ENCODE results near the gene TRAF3IP3. TPM values are rescaled to one million over a fixed set of nuclear protein-coding genes. Genes with fewer than 3 reads are reported as not detected.

Gene TRAF3IP3
- total and polyA plus RNA-seq, 2 of the 13 experiments (the other 11 are each of a cell fraction or from before 2014, with no cell fraction given): not detected

GRCh38 chr1:209820986-209821385 lies 65.1 kb downstream of the TRAF3IP3 start:
- H3K4me1 ChIP-seq (ENCODE audit: insufficient read depth, low read length): peaks cover 14% of the 10 kb centered on the region
- 0% methylated on average over 4 of the region's 4 CpGs for WGBS (ENCODE audit: low lambda C conversion rate)
- CTCF ChIA-PET (ENCODE audit: low intra/inter-chr PET ratio, low total read pairs): no interaction called here
- TF ChIP-seq HNF4A (CRISPR knock-in tag; IDR thresholded peaks at IDR 0.05) (no peak), MBNL3 (CRISPR knock-in tag; conservative IDR thresholded peaks at IDR 0.05) (no peak), STAT5B (CRISPR knock-in tag; IDR thresholded peaks at IDR 0.05) (no peak), TFAP4 (IDR thresholded peaks at IDR 0.05; ENCODE audit: borderline replicate concordance, low read depth) (no peak), KMT2B (CRISPR knock-in tag; IDR thresholded peaks at IDR 0.05) (no peak), ZFP41 (CRISPR knock-in tag; IDR thresholded peaks at IDR 0.05; ENCODE audit: borderline replicate concordance) (no peak), CERS6 (CRISPR knock-in tag; IDR thresholded peaks at IDR 0.05) (no peak), THRA (CRISPR knock-in tag; IDR thresholded peaks at IDR 0.05; ENCODE audit: borderline replicate concordance) (no peak), FOXA3 (CRISPR knock-in tag; IDR thresholded peaks at IDR 0.05) (no peak), IRF1 (CRISPR knock-in tag; IDR thresholded peaks at IDR 0.05; ENCODE audit: low read depth) (no peak), THAP9 (CRISPR knock-in tag; IDR thresholded peaks at IDR 0.05; ENCODE audit: borderline replicate concordance) (no peak), ZNF749 (CRISPR knock-in tag; IDR thresholded peaks at IDR 0.05; ENCODE audit: borderline replicate concordance) (no peak), ZBED4 (CRISPR knock-in tag; IDR thresholded peaks at IDR 0.05; ENCODE audit: borderline replicate concordance) (no peak), JUND (CRISPR knock-in tag; IDR thresholded peaks at IDR 0.05) (no peak)

More at GRCh38 chr1:209820986-209821385, 65.1 kb downstream of the TRAF3IP3 start:
- Histone ChIP-seq H3K27ac (ENCODE audit: extremely low read length, insufficient read depth, low read length) (no peak overlapping the region), H3K36me3 (replicated peaks in 1 of 2; ENCODE audit: control insufficient read depth in 1 of 2, insufficient read depth in 2 of 2, low read length in 2 of 2) (no peaks in the 10 kb centered on the region), H3K27me3 (ENCODE audit: control insufficient read depth in 1 of 2, insufficient read depth in 2 of 2, low read length in 2 of 2) (peaks cover 0 to 6% of the 10 kb centered on the region in 2 experiments; a peak in 2 of 5 replicates), H2AFZ (ENCODE audit: low read length) (no peak overlapping the region), H4K20me1 (ENCODE audit: insufficient read depth, low read length) (no peaks in the 10 kb centered on the region), H3K4me2 (ENCODE audit: low read depth, low read length) (no peak overlapping the region), H3K79me2 (ENCODE audit: insufficient read depth, low read length) (no peaks in the 10 kb centered on the region), H3K9me3 (ENCODE audit: low read length) (no peaks in the 10 kb centered on the region), H3K4me3 (replicated peaks in 1 of 3; ENCODE audit: insufficient read depth in 1 of 3, low read depth in 2 of 3, low read length in 3 of 3) (no peak overlapping the region), H3K9ac (ENCODE audit: insufficient read depth, low read depth, low read length) (no peak overlapping the region)
- BruUV-seq (replicated peaks): no TSS peak
- intact Hi-C loops (cut with micrococcal nuclease; ENCODE audit: unreplicated experiment) (loop anchor here (5.0 kb wide), 1 partner anchor 74 kb away; no protein-coding TSS in a partner anchor), in situ Hi-C loops (cut with HindIII; ENCODE audit: extremely low pct_ligation_motif_present, low pct_unique_long_range_greater_than_20kb) (no loop called here)
- POLR2A ChIA-PET: no interaction called here
- FAIRE-seq (no peak), DNase-seq (ENCODE audit: low spot score) (no peak), ATAC-seq (no peak)

All from HepG2 (cell line).